ENCODE measurements around the gene DEFB121. TPM values are rescaled to one million over a fixed set of nuclear protein-coding genes. Genes with fewer than 3 reads are reported as not detected.

The DEFB121 gene
- total RNA-seq, 1 donor from 2014 or later, result not detected

GRCh38 chr20:31355981-31356380 is 50.0 kb downstream of the DEFB121 start:
- ChIA-PET POLR2A (no interaction called here), CTCF (no interaction called here)
- ATAC-seq (ENCODE audit: low read depth) (no peak), DNase-seq (no peak)
- Mint-ChIP-seq H3K4me3 (no peak overlapping the region), H3K27me3 (peaks cover 4% of the 10 kb centered on the region), H3K4me1 (no peaks in the 10 kb centered on the region), H3K27ac (no peak overlapping the region), H3K36me3 (ENCODE audit: low read depth) (no peaks in the 10 kb centered on the region), H3K9me3 (no peaks in the 10 kb centered on the region)
- TF ChIP-seq CTCF (IDR thresholded peaks at IDR 0.05), result no peak
- intact Hi-C loops (cut with micrococcal nuclease), result no loop called here

Other genes starting within 250 kb of the DEFB121 start
- gene DEFB115, start 148.6 kb downstream of the DEFB121 start, total RNA-seq, result not detected in 2 replicates
- gene DEFB116, start 97.6 kb downstream of the DEFB121 start, total RNA-seq, result not detected in 2 replicates
- not detected in 2 replicates for gene DEFB118, start 37.6 kb downstream of the DEFB121 start, total RNA-seq
- not detected in 2 replicates for gene DEFB119, start 15.6 kb downstream of the DEFB121 start, total RNA-seq
- gene DEFB123, start 34.4 kb upstream of the DEFB121 start, total RNA-seq, result not detected in 2 replicates
- gene DEFB124, start 68.9 kb upstream of the DEFB121 start, total RNA-seq, result not detected in 2 replicates
- gene REM1, start 69.1 kb upstream of the DEFB121 start, total RNA-seq, result not detected in 2 replicates
- gene HM13, start 108.2 kb upstream of the DEFB121 start, total RNA-seq, result 77.5 and 90.9 TPM in 2 replicates
- 0.20 and 0.60 TPM in 2 replicates for gene ID1, start 199.1 kb upstream of the DEFB121 start, total RNA-seq
- not detected in 2 replicates for gene COX4I2, start 231.7 kb upstream of the DEFB121 start, total RNA-seq

Data from activated B cell treated with CpG ODN at 0.5 μM for 24 hours (primary cell).